ENCODE measurements around the gene PNCK. TPM values are rescaled to one million over a fixed set of nuclear protein-coding genes. Genes with fewer than 3 reads are reported as not detected.
A peak's percentile ranks its signal among the peaks of the same experiment; 100 is the strongest.

The PNCK gene
- total RNA-seq, 1 donor from 2014 or later, result 1.1 TPM

GRCh38 chrX:153714256-153714655 lies 40.6 kb upstream of the PNCK start:
- Mint-ChIP-seq H3K4me3 (ENCODE audit: unreplicated experiment) (no peak overlapping the region), H3K9me3 (ENCODE audit: unreplicated experiment) (no peaks in the 10 kb centered on the region), H3K4me1 (ENCODE audit: low read depth, unreplicated experiment) (peaks cover 4% of the 10 kb centered on the region), H3K27me3 (ENCODE audit: low read depth, unreplicated experiment) (no peaks in the 10 kb centered on the region), H3K36me3 (ENCODE audit: low read depth, unreplicated experiment) (peaks cover 8% of the 10 kb centered on the region), H3K27ac (ENCODE audit: unreplicated experiment) (no peak overlapping the region)
- no peak overlapping the region for H3K4me2 ChIP-seq (ENCODE audit: low read length)
- H3K36me3 ChIP-seq (ENCODE audit: insufficient read depth, low read length), result peaks cover 13% of the 10 kb centered on the region
- no peak overlapping the region for H3K9ac ChIP-seq (ENCODE audit: low read length)
- DNase-seq (ENCODE audit: low read depth), result no peak
- H3K4me3 ChIP-seq (ENCODE audit: insufficient read depth, low read depth, low read length), result no peak overlapping the region
- H3K27ac ChIP-seq (ENCODE audit: low read depth, low read length), result no peak overlapping the region
- TF ChIP-seq EZH2 (IDR thresholded peaks at IDR 0.05; ENCODE audit: insufficient read depth, low read length), result no peak
- TF ChIP-seq, protein P1, sequence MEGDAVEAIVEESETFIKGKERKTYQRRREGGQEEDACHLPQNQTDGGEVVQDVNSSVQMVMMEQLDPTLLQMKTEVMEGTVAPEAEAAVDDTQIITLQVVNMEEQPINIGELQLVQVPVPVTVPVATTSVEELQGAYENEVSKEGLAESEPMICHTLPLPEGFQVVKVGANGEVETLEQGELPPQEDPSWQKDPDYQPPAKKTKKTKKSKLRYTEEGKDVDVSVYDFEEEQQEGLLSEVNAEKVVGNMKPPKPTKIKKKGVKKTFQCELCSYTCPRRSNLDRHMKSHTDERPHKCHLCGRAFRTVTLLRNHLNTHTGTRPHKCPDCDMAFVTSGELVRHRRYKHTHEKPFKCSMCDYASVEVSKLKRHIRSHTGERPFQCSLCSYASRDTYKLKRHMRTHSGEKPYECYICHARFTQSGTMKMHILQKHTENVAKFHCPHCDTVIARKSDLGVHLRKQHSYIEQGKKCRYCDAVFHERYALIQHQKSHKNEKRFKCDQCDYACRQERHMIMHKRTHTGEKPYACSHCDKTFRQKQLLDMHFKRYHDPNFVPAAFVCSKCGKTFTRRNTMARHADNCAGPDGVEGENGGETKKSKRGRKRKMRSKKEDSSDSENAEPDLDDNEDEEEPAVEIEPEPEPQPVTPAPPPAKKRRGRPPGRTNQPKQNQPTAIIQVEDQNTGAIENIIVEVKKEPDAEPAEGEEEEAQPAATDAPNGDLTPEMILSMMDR (IDR thresholded peaks at IDR 0.05; ENCODE audit: insufficient read depth, low read depth, low read length), result no peak
- H3K4me1 ChIP-seq (ENCODE audit: insufficient read depth, low read length), result no peaks in the 10 kb centered on the region
- H3K27me3 ChIP-seq (ENCODE audit: insufficient read depth, low read length), result no peaks in the 10 kb centered on the region
- H3K79me2 ChIP-seq (ENCODE audit: insufficient read depth, low read length), result peaks cover 1% of the 10 kb centered on the region
- no peak for FAIRE-seq
- H4K20me1 ChIP-seq (ENCODE audit: insufficient read depth, low read length), result peaks cover 5% of the 10 kb centered on the region
- no peaks in the 10 kb centered on the region for H3K9me3 ChIP-seq (ENCODE audit: insufficient read depth, low read depth, low read length)
- H2AFZ ChIP-seq (ENCODE audit: low read depth, low read length), result no peak overlapping the region

- no peak overlapping the region for H3K4me3 ChIP-seq (ENCODE audit: insufficient read depth, low read depth, low read length)
- Mint-ChIP-seq H3K36me3 (ENCODE audit: low read depth, unreplicated experiment) (peaks cover 5% of the 10 kb centered on the region), H3K27me3 (ENCODE audit: low read depth, unreplicated experiment) (no peaks in the 10 kb centered on the region), H3K4me3 (ENCODE audit: unreplicated experiment) (no peak overlapping the region), H3K4me1 (ENCODE audit: low read depth, unreplicated experiment) (peaks cover 10% of the 10 kb centered on the region), H3K27ac (ENCODE audit: unreplicated experiment) (no peak overlapping the region), H3K9me3 (ENCODE audit: unreplicated experiment) (no peaks in the 10 kb centered on the region)
- H2AFZ ChIP-seq (ENCODE audit: low read depth, low read length), result no peak overlapping the region
- FAIRE-seq, result peak; percentile 29
- DNase-seq (ENCODE audit: low read depth), result no peak
- TF ChIP-seq EZH2 (IDR thresholded peaks at IDR 0.05; ENCODE audit: insufficient read depth, low read length), result no peak
- TF ChIP-seq, protein P1 (IDR thresholded peaks at IDR 0.05; ENCODE audit: insufficient read depth, low read depth, low read length), result no peak
- no peaks in the 10 kb centered on the region for H3K27me3 ChIP-seq (ENCODE audit: insufficient read depth, low read length)
- peaks cover 8% of the 10 kb centered on the region for H3K36me3 ChIP-seq (ENCODE audit: insufficient read depth, low read length)
- no peaks in the 10 kb centered on the region for H3K9me3 ChIP-seq (ENCODE audit: insufficient read depth, low read depth, low read length)
- H3K27ac ChIP-seq (ENCODE audit: low read depth, low read length), result no peak overlapping the region
- no peak overlapping the region for H3K4me2 ChIP-seq (ENCODE audit: low read length)
- no peak overlapping the region for H3K9ac ChIP-seq (ENCODE audit: low read length)
- H4K20me1 ChIP-seq (ENCODE audit: insufficient read depth, low read length), result peaks cover 11% of the 10 kb centered on the region
- H3K4me1 ChIP-seq (ENCODE audit: insufficient read depth, low read length), result no peaks in the 10 kb centered on the region
- no peaks in the 10 kb centered on the region for H3K79me2 ChIP-seq (ENCODE audit: insufficient read depth, low read length)
Measured at GRCh38 chrX:153709726-153710674, 36.4 kb upstream of the PNCK start.

DNA sequence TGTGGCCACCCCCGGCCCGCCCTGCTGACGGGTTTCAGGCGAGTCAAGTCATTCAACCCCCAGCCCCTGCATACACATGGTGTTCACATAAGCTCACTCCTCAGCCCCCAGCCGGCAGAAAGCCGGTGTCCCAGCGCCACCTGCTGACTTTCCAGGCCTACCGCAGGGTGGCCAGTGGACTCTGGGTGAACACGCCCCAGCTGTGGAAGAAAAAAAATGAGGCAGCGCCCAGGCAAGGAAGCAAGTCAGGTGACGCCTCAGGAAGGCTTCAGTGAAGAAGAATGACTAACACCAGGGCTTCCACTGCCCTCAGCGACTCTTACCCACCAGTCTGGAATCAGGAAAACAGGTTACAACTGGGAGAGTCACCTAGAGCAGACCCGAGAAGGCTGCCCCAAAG lies 34.8 kb upstream of the PNCK start:
- H3K9me3 ChIP-seq (ENCODE audit: insufficient read depth, low read depth, low read length), result no peaks in the 10 kb centered on the region
- Mint-ChIP-seq H3K27ac (ENCODE audit: unreplicated experiment) (peak overlapping the region; percentile 66), H3K4me1 (ENCODE audit: low read depth, unreplicated experiment) (peaks cover 6% of the 10 kb centered on the region), H3K9me3 (ENCODE audit: unreplicated experiment) (no peaks in the 10 kb centered on the region), H3K4me3 (ENCODE audit: unreplicated experiment) (no peak overlapping the region), H3K36me3 (ENCODE audit: low read depth, unreplicated experiment) (peaks cover 2% of the 10 kb centered on the region), H3K27me3 (ENCODE audit: low read depth, unreplicated experiment) (no peaks in the 10 kb centered on the region)
- H3K36me3 ChIP-seq (ENCODE audit: insufficient read depth, low read length), result no peaks in the 10 kb centered on the region
- H3K4me1 ChIP-seq (ENCODE audit: insufficient read depth, low read length), result peaks cover under 1% of the 10 kb centered on the region
- peak overlapping the region; percentile 35 for H3K9ac ChIP-seq (ENCODE audit: low read length)
- DNase-seq (ENCODE audit: low read depth) (peak; percentile 74), FAIRE-seq (peak; percentile 5)
- no peaks in the 10 kb centered on the region for H3K27me3 ChIP-seq (ENCODE audit: insufficient read depth, low read length)
- no peaks in the 10 kb centered on the region for H3K79me2 ChIP-seq (ENCODE audit: insufficient read depth, low read length)
- no peak overlapping the region for H3K4me2 ChIP-seq (ENCODE audit: low read length)
- no peak for TF ChIP-seq EZH2 (IDR thresholded peaks at IDR 0.05; ENCODE audit: insufficient read depth, low read length)
- TF ChIP-seq, protein P1 (IDR thresholded peaks at IDR 0.05; ENCODE audit: insufficient read depth, low read depth, low read length), result peak; percentile 54
- no peak overlapping the region for H2AFZ ChIP-seq (ENCODE audit: low read depth, low read length)
- peaks cover 11% of the 10 kb centered on the region for H4K20me1 ChIP-seq (ENCODE audit: insufficient read depth, low read length)
- no peak overlapping the region for H3K27ac ChIP-seq (ENCODE audit: low read depth, low read length)
- H3K4me3 ChIP-seq (ENCODE audit: insufficient read depth, low read depth, low read length), result no peak overlapping the region
